B cell (primary cell): Measurements from ENCODE around the gene CEMIP. TPM values are rescaled to one million over a fixed set of nuclear protein-coding genes. Genes with fewer than 3 reads are reported as not detected.

Source experiments
- ATAC-seq: fragments of 200-7000 bp; cut with Tn5 transposase; one replicate; pipeline ENCODE4 v1.10.0; 2021; ENCODE audit warnings: low read depth, mild to moderate bottlenecking, moderate number of reproducible peaks, moderate library complexity
- CTCF ChIA-PET: fragments of 350-600 bp; sonication (Branson Sonifier 250); formaldehyde crosslinking; loops from one replicate; lab custom pipeline; 2021; ENCODE audit warnings: antibody characterized with exemption, inconsistent platforms; lab: Charles Lee
- POLR2A ChIA-PET: fragments of 350-600 bp; sonication (Branson Sonifier 250); formaldehyde crosslinking; loops from one replicate; lab custom pipeline; 2021; ENCODE audit warnings: antibody characterized with exemption; lab: Charles Lee
- DNase-seq: peaks from one replicate; pipeline ENCODE4 v3.0.0; 2013
- H2AFZ ChIP-seq: 2 replicates; pipeline ENCODE4 v1.6.1; 2012; ENCODE audit warnings: mild to moderate bottlenecking, low read depth, low read length; ENCODE audit not compliant: insufficient read depth, poor library complexity, severe bottlenecking
- H3K27ac ChIP-seq, 2 donors: 1 replicate in 1 of 2; 2 replicates in 1 of 2; pipeline ENCODE4 v1.5.1; 2012 to 2013; ENCODE audit warnings: low read length in 2 of 2, mild to moderate bottlenecking in 2 of 2, moderate library complexity in 1 of 2
- H3K27me3 ChIP-seq, 4 experiments: fragments of 200-600 bp in 1 of 4; sonication (generic) in 1 of 4; replicated peaks in 1 of 4; 1 replicate in 2 of 4; 2 replicates in 2 of 4; pipeline versions ENCODE4 v1.6.1 to v1.7.0; 2013 to 2016; ENCODE audit warnings: low read length in 3 of 4, mild to moderate bottlenecking in 2 of 4, mixed read lengths in 1 of 4, moderate library complexity in 1 of 4; ENCODE audit not compliant: insufficient read depth in 4 of 4, control insufficient read depth in 3 of 4; ENCODE audit errors: control extremely low read depth in 1 of 4
- H3K36me3 ChIP-seq, 2 experiments: replicated peaks in 1 of 2; 1 replicate in 1 of 2; 2 replicates in 1 of 2; pipeline versions ENCODE4 v1.6.1 to v1.7.1; 2013; ENCODE audit warnings: low read length in 1 of 2; ENCODE audit not compliant: insufficient read depth in 2 of 2, control insufficient read depth in 1 of 2; ENCODE audit errors: control extremely low read depth in 1 of 2, extremely low read depth in 1 of 2
- H3K4me1 ChIP-seq, 2 donors: fragments of 200-600 bp in 1 of 2; sonication (generic) in 1 of 2; 1 replicate in 1 of 2; 2 replicates in 1 of 2; pipeline versions ENCODE4 v1.5.1 to v1.6.1; 2013 to 2017; ENCODE audit warnings: low read length in 2 of 2; ENCODE audit not compliant: control insufficient read depth in 2 of 2, insufficient read depth in 2 of 2
- H3K4me2 ChIP-seq: replicated peaks from 2 replicates; pipeline ENCODE3; 2012; ENCODE audit warnings: mild to moderate bottlenecking, low read depth, low read length; ENCODE audit not compliant: poor library complexity, severe bottlenecking
- H3K4me3 ChIP-seq, 5 experiments: fragments of 200-600 bp in 1 of 5; sonication (generic) in 1 of 5; 1 replicate in 3 of 5; 2 replicates in 2 of 5; pipeline versions ENCODE4 v1.5.1 to v1.7.0; 2011 to 2016; ENCODE audit warnings: low read length in 4 of 5, mild to moderate bottlenecking in 4 of 5, low read depth in 2 of 5, control low read depth in 1 of 5, moderate library complexity in 1 of 5; ENCODE audit not compliant: insufficient read depth in 1 of 5; ENCODE audit errors: control extremely low read depth in 1 of 5, extremely low read depth in 1 of 5
- H3K79me2 ChIP-seq: fragments of 200-600 bp; sonication (generic); one replicate; pipeline ENCODE4 v1.6.0; 2016; ENCODE audit warnings: low read length; ENCODE audit not compliant: control insufficient read depth, insufficient read depth
- H3K9ac ChIP-seq: fragments of 200-600 bp; sonication (generic); 2 replicates; pipeline ENCODE4 v1.6.1; 2017; ENCODE audit warnings: mild to moderate bottlenecking, low read length, moderate library complexity
- H3K9me3 ChIP-seq, 3 donors: one replicate each; pipeline versions ENCODE4 v1.6.1 to v1.7.1; 2013; ENCODE audit warnings: low read length in 2 of 3; ENCODE audit not compliant: control insufficient read depth in 2 of 3, insufficient read depth in 1 of 3; ENCODE audit errors: control extremely low read depth in 1 of 3
- H4K20me1 ChIP-seq: 2 replicates; pipeline ENCODE4 v1.6.0; 2012; ENCODE audit warnings: mild to moderate bottlenecking, low read length; ENCODE audit not compliant: insufficient read depth, control insufficient read depth, poor library complexity, severe bottlenecking
- H3K27ac Mint-ChIP-seq: one replicate; pipeline ENCODE4 v1.8.0; 2021; ENCODE audit warnings: mixed read lengths
- H3K27me3 Mint-ChIP-seq: one replicate; pipeline ENCODE4 v1.8.0; 2021; ENCODE audit warnings: mixed read lengths
- H3K4me1 Mint-ChIP-seq: one replicate; pipeline ENCODE4 v1.8.0; 2021; ENCODE audit warnings: mixed read lengths
- H3K4me3 Mint-ChIP-seq: one replicate; pipeline ENCODE4 v1.8.0; 2021; ENCODE audit warnings: mixed read lengths
- H3K9me3 Mint-ChIP-seq: one replicate; pipeline ENCODE4 v1.8.0; 2022; ENCODE audit warnings: mixed read lengths; ENCODE audit not compliant: insufficient read depth
- CTCF ChIP-seq: fragments of 200-600 bp; IDR thresholded peaks from one replicate; pipeline ENCODE4 v1.8.0; 2022; ENCODE audit warnings: antibody characterized with exemption, mild to moderate bottlenecking
- EZH2 ChIP-seq: IDR thresholded peaks from 2 replicates; pipeline ENCODE4 v1.6.1; 2012; ENCODE audit warnings: borderline replicate concordance, low read depth, mild to moderate bottlenecking, moderate library complexity, low read length; ENCODE audit not compliant: insufficient read depth, poor library complexity, severe bottlenecking
- WGBS: methylation state at CpG from one replicate; pipeline ENCODE4 v1.1.5; 2013; ENCODE audit warnings: missing lambda C conversion rate; ENCODE audit not compliant: insufficient coverage; 5-methylcytosine and 5-hydroxymethylcytosine counted together
- intact Hi-C: fragments of 100-400 bp; cut with micrococcal nuclease; formaldehyde crosslinking; loops from one replicate; pipeline ENCODE4 v1.10.0; 2022
- polyA plus RNA-seq: library from polyadenylated mRNA; depleted of rRNA; stranded (reverse); fragments of >200 nt; gene quantifications from 2 replicates; pipeline ENCODE4 v1.2.3, GENCODE V29; 2012
- total RNA-seq, 2 donors: library from RNA; stranded (reverse); fragments of 120-200 nt in 1 of 2; gene quantifications; 1 replicate in 1 of 2; 2 replicates in 1 of 2; pipeline versions ENCODE4 v1.2.3 to v1.2.4, GENCODE V29; 2013 to 2022

Gene CEMIP
- total and polyA plus RNA-seq, 2 donors (not counting 1 experiment from before 2014, with no cell fraction given): 0.32 TPM; not detected in 1

- Histone ChIP-seq H3K27ac (no peak overlapping the region), H3K79me2 (peaks cover 63% of the 10 kb centered on the region), H2AFZ (no peak overlapping the region), H3K36me3 (peaks cover 3 to 36% of the 10 kb centered on the region in 2 experiments), H3K9me3 (no peaks in the 10 kb centered on the region), H3K4me2 (no peak overlapping the region), H3K27me3 (no peaks in the 10 kb centered on the region), H3K9ac (no peak overlapping the region), H3K4me1 (peaks cover 6 to 9% of the 10 kb centered on the region in 2 donors), H4K20me1 (peaks cover 22% of the 10 kb centered on the region), H3K4me3 (no peak overlapping the region)
- no peaks in the 10 kb centered on the region for H3K27me3 Mint-ChIP-seq
- TF ChIP-seq EZH2 (no peak), CTCF (no peak)
- WGBS: 95% methylated on average over 6 of the region's 7 CpGs
- no peak overlapping the region for H3K27ac Mint-ChIP-seq
- POLR2A ChIA-PET: no interaction called here
- no peaks in the 10 kb centered on the region for H3K9me3 Mint-ChIP-seq
- DNase-seq: no peak
- ATAC-seq: no peak
- intact Hi-C loops: no loop called here
- peaks cover 35% of the 10 kb centered on the region for H3K4me1 Mint-ChIP-seq
- H3K4me3 Mint-ChIP-seq: no peak overlapping the region
- CTCF ChIA-PET: interaction anchor here (0.8 to 2.4 kb wide), 4 partner anchors 9 to 287 kb away, joined by 3 to 18 read pairs (median 8); partner anchors contain the start of gene TLNRD1
These were observed 199.6 kb downstream of the CEMIP start for GRCh38 chr15:80978685-80979329.

- Histone ChIP-seq H3K9me3 (no peaks in the 10 kb centered on the region), H3K9ac (no peak overlapping the region), H4K20me1 (peaks cover 17% of the 10 kb centered on the region), H3K27ac (no peak overlapping the region), H3K4me1 (peaks cover 11 to 15% of the 10 kb centered on the region in 2 donors), H3K4me3 (no peak overlapping the region), H3K79me2 (peaks cover 64% of the 10 kb centered on the region), H3K36me3 (peaks cover 3 to 36% of the 10 kb centered on the region in 2 experiments), H2AFZ (no peak overlapping the region), H3K4me2 (no peak overlapping the region), H3K27me3 (no peaks in the 10 kb centered on the region)
- no peak for DNase-seq
- H3K27me3 Mint-ChIP-seq: no peaks in the 10 kb centered on the region
- H3K9me3 Mint-ChIP-seq: no peaks in the 10 kb centered on the region
- ATAC-seq: no peak
- CTCF ChIA-PET: interaction anchor here (0.8 to 2.4 kb wide), 6 partner anchors 10 to 287 kb away, joined by 3 to 18 read pairs (median 4); partner anchors contain the start of gene TLNRD1
- intact Hi-C loops: no loop called here
- H3K27ac Mint-ChIP-seq: no peak overlapping the region
- WGBS: 93% methylated on average over 5 of the region's 8 CpGs
- TF ChIP-seq EZH2: no peak
- no peak for TF ChIP-seq CTCF
- H3K4me3 Mint-ChIP-seq: no peak overlapping the region
- peaks cover 41% of the 10 kb centered on the region for H3K4me1 Mint-ChIP-seq
- POLR2A ChIA-PET: no interaction called here
These were observed 200.5 kb downstream of the CEMIP start for GRCh38 chr15:80979538-80980200.
